ENCODE measurements around the gene MKRN2OS. TPM values are rescaled to one million over a fixed set of nuclear protein-coding genes. Genes with fewer than 3 reads are reported as not detected.
A peak's percentile ranks its signal among the peaks of the same experiment; 100 is the strongest.
"Not testable (repeated sequence)": the region's sequence is repeated elsewhere in the genome, so short reads cannot be mapped to it uniquely, and the experiment has no call there.

Gene MKRN2OS
- total RNA-seq, 1 experiment from 2014 or later: not detected

- no peak for DNase-seq (ENCODE audit: low read depth)
Observed at GRCh38 chr3:12562451-12562850, 17.2 kb upstream of the MKRN2OS start.

GRCh38 chr3:12561397-12561796, 16.1 kb upstream of the MKRN2OS start:
- no peak for DNase-seq (ENCODE audit: low read depth)

GRCh38 chr3:12560505-12561190, 15.3 kb upstream of the MKRN2OS start:
- DNase-seq (ENCODE audit: low read depth): no peak

GRCh38 chr3:12559520-12559919, 14.2 kb upstream of the MKRN2OS start:
- no peak for DNase-seq (ENCODE audit: low read depth)

GRCh38 chr3:12558706-12559105, 13.4 kb upstream of the MKRN2OS start:
- no peak for DNase-seq (ENCODE audit: low read depth)

GRCh38 chr3:12557473-12558100, 12.3 kb upstream of the MKRN2OS start:
- DNase-seq (ENCODE audit: low read depth): no peak

- peak; percentile 86 for DNase-seq (ENCODE audit: low read depth)
Observed at GRCh38 chr3:12556690-12557472, 11.6 kb upstream of the MKRN2OS start, which contains the start of gene MKRN2. Gene MKRN2 (plus strand): TSS chr3:12557087. CDS start chr3:12557151, 64 bp downstream.

GRCh38 chr3:12556314-12556689, 11.0 kb upstream of the MKRN2OS start:
- DNase-seq (ENCODE audit: low read depth): no peak

- DNase-seq (ENCODE audit: low read depth): peak; percentile 4
Observed at GRCh38 chr3:12553921-12554391, 8.7 kb upstream of the MKRN2OS start.

- no peak for DNase-seq (ENCODE audit: low read depth)
Observed at GRCh38 chr3:12549971-12550760, 4.9 kb upstream of the MKRN2OS start.

GRCh38 chr3:12544652-12545472, 437 bp downstream of the MKRN2OS start:
- DNase-seq (ENCODE audit: low read depth): no peak

- DNase-seq (ENCODE audit: low read depth): not testable (repeated sequence)
Observed at GRCh38 chr3:12543497-12543896, 1.8 kb downstream of the MKRN2OS start.

GRCh38 chr3:12541625-12542024, 3.7 kb downstream of the MKRN2OS start:
- no peak for DNase-seq (ENCODE audit: low read depth)

- DNase-seq (ENCODE audit: low read depth): no peak
Observed at GRCh38 chr3:12536423-12536822, 8.9 kb downstream of the MKRN2OS start.

GRCh38 chr3:12532182-12532581, 13.1 kb downstream of the MKRN2OS start:
- DNase-seq (ENCODE audit: low read depth): no peak

- no peak for DNase-seq (ENCODE audit: low read depth)
Observed at GRCh38 chr3:12527757-12528143, 17.5 kb downstream of the MKRN2OS start.

GRCh38 chr3:12522721-12523120, 22.6 kb downstream of the MKRN2OS start:
- DNase-seq (ENCODE audit: low read depth): no peak

GRCh38 chr3:12521010-12521409, 24.3 kb downstream of the MKRN2OS start:
- no peak for DNase-seq (ENCODE audit: low read depth)

- no peak for DNase-seq (ENCODE audit: low read depth)
Observed at GRCh38 chr3:12518261-12519028, 26.9 kb downstream of the MKRN2OS start.

GRCh38 chr3:12516873-12517272, 28.4 kb downstream of the MKRN2OS start:
- no peak for DNase-seq (ENCODE audit: low read depth)
